HK-2 (cell line): Measurements from ENCODE around the gene GOSR2.

Experiments
- DNase-seq: peaks from one replicate; pipeline ENCODE4 v3.0.0-alpha.2; 2018; ENCODE audit not compliant: unreplicated experiment

The GOSR2 gene

DNA sequence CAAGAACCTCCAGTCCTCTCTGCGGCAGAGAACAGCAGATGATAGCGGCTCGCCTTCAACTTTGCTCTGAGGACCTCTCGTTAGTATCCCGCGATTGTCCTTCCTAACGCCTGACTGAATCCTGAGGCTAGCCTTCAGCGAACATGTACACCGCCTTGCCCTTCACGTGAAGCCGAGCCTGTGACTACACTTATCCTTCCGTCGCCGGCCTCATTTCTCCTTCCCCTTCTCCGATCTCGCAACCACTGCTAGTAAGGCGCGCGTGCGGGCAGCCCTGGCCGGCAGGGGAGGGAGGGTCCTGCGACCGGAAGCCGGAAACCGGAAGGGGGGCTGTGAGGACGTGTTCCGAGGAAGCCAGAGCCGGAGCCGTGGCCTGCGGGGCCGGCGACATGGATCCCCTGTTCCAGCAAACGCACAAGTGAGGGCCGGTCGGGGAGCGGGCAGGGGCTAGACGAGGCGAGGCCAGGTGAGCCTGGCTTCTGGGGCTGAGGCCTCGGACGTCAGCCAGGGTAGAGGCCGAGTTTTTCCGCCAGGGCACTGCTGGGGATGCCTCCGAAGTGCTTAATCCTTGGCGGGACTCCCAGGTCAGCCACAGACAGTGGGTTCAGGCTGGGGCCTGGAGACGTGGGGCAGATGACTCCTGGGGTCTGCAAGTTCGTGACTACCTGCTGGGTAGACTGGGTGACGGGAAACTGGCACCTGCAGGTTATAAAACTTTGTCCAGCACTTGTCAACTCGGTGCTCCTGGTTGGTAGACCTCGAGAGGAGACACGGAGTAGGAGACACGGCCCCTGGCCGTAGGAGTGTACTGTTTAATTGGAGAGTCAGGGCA lies at the start of gene GOSR2:
Gene GOSR2, plus strand, starts transcription at position 357 of the 832 bp plus-strand sequence. Its CDS starts 33 bp downstream, at position 390.
- DNase-seq: peak; percentile 93

GRCh38 chr17:46873941-46874645 lies 48.9 kb upstream of the GOSR2 start:
- DNase-seq: no peak

GRCh38 chr17:46874906-46875305 lies 48.1 kb upstream of the GOSR2 start:
- no peak for DNase-seq

DNA sequence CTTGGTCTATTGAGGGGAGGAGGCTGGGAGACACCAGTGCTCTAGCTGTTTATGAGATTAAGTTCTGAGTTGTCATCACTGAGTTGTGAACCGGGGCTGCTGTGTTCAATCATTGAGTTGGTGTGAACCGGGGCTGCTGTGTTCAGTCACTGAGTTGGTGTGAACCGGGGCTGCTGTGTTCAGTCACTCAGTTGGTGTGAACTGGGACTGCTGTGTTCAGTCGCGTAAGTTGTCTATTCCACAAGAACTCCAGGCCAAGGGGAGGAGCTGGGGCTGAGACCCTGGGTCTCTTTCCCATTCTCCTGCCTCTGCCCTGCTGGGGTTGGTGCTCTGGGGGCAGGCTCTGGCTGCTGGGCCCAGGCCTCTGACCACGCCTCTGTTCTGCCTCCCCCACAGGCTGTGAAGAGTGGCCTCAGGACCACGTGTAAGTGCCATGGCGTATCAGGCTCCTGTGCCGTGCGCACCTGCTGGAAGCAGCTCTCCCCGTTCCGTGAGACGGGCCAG lies 47.1 kb upstream of the GOSR2 start:
- DNase-seq: no peak

GRCh38 chr17:46876353-46876887 lies 46.5 kb upstream of the GOSR2 start:
- DNase-seq: no peak

- DNase-seq: no peak
Measured at GRCh38 chr17:46876926-46877325, 46.0 kb upstream of the GOSR2 start.

DNA sequence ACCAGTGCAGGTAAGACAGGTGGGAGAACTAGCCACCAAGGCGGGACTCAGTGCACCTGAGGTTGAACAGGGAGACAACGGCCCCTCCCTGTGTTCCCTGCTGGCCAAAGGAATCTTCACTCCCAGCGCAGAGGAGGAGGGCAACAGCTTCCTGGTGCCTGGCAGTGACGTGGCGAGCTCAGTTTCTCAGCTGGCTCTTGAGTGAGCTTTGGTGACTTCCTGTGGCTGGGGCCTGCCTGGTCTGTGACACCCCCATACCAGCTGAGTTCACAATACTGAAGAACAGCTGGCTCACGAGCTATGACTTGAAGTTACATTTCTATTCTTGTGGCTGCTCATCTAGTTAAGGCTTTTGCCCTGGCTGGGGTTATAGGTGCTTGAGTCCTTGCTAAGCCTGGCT lies 45.5 kb upstream of the GOSR2 start:
- DNase-seq: no peak

DNA sequence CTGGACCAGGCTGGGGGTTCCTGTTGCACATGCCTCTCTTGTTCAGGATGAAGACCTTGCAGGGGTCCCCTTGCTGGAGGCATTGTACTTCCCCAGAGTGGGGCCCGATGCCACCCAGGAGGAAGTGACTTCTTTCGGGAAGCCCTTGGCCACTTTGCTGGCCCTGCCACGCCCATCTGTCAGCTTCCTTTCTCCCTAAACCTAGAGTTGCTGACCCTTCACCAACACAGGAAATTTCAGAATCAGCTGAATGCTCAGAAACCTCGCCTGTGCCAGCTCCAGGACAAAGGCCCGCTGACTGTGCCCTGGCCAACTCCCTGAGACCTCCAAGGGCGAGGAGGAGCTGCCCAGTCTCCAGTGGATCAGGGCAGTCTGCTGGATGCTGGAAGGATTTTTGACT lies 44.9 kb upstream of the GOSR2 start:
- DNase-seq: no peak

DNA sequence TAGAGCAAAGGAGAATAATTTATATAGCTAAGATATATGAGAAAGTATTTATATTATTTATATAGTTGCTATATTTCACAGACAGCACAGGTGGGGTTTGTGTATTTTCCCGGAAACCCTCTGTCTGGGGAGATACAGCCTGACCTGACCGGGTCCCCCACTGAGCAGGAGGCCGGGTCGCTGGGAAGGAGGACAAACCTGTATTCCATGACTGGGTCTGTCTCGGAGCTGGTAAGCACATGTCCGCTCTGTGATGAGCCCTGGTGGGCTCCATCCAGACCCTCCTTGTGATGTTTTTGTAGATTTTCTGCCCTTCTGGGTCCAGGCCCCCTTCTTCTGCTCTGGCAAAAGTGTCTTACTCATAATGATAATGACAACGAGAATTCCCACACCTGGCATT lies 43.9 kb upstream of the GOSR2 start:
- no peak for DNase-seq

DNA sequence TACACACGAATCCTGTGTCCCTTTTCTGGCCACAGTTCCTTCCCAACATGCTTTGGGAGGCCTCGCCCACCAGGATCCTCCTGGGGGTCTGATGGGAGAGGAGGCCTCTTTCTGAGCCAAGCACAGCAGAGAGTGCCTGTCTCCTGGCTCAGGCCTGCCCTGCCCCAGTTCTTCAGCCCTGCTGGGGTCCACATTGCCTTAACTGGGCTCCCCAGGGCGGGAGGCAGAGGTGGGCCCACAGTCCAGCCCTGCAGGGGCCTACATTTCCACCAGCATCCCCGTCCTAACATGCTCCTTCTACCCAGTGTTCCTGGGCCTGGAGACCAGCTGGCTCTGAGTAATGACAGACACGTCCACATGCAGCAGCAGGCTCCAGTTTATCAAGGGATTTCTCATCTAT lies 41.9 kb upstream of the GOSR2 start:
- no peak for DNase-seq

- DNase-seq: no peak
Measured at GRCh38 chr17:46882666-46883065, 40.3 kb upstream of the GOSR2 start.

- DNase-seq: no peak
Measured at GRCh38 chr17:46883871-46884520, 39.0 kb upstream of the GOSR2 start.

- DNase-seq: no peak
Measured at GRCh38 chr17:46884552-46884951, 38.4 kb upstream of the GOSR2 start.

DNA sequence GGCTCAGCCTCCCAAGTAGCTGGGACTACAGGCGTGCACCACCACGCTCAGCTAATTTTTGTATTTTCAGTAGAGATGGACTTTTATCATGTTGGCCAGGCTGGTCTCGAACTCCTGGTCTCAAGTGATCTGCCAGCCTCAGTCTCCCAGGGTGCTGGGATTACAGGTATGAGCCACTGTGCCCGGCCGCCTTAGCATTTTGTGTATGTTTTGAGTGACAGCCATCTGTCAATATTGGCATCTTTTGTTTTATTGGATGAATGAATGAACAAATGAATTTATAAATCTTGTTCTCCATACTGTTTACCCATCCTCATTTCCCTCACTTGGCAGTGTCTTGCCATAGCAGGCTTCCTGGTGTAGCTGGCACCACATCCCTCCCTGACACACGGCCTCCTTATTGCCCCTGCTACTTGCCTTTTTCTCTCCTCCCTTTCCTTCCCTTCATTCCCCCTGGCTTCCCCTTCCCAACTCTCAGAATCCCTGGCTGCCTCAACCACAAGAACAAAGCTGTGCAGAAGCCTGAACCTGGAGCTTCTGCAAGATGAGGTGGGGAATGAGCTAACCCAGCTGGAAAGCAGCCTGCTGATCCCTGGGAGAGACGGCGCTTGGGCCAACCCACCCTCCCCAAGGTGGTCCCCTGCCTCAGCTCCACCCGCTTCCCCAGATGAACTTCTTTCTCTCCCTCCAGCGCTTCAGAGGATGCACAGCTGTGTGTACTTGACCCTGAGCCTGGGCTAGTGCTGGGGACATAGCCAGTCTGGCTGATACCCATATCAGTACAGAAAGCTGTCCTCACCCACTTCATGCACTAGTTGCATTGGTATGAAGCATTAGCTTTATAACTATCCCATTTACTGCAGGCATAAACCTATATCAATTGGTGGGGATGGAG lies 37.3 kb upstream of the GOSR2 start:
- no peak for DNase-seq

GRCh38 chr17:46886310-46886663 lies 36.7 kb upstream of the GOSR2 start:
- no peak for DNase-seq

DNA sequence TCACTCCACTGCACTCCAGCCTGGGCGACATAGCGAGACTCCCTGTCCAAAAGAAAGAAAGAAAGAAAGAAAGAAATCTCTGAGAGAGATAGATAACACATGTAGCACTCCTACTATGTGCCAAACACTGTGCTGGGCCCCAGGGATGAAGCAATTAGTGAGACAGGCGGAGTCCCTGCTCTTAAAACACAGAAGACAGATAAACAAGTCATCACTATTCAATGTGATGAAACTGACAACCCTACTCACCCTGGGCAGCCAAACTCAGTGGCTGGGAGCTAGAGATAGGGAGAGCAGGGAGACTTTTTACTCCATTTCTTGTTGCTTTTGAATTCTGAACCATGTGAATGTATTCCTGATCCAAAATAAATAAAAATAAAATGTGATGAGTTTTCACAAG lies 35.2 kb upstream of the GOSR2 start:
- DNase-seq: no peak

DNA sequence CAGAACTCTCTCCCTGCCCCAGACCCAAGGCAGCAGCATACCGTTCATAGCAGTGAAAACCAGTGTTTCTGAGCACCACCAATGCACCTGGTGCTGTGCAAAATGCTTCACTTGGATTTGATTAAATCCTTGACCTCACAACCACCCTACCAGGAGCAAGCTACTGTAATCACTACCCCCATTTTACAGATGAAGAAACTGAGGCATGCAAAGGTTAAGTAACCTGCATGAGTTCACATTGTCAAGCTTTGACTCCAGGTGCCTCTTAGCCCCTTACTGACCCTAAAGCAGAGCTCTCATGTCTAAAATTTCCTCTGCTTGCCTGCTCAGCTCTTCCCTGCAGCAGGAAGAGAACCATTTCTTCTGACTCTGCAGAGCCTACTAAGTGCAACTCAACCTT lies 34.2 kb upstream of the GOSR2 start:
- no peak for DNase-seq

GRCh38 chr17:46889519-46889918 lies 33.4 kb upstream of the GOSR2 start:
- DNase-seq: no peak

- no peak for DNase-seq
Measured at GRCh38 chr17:46889992-46890564, 32.9 kb upstream of the GOSR2 start.

- no peak for DNase-seq
Measured at GRCh38 chr17:46890638-46891037, 32.3 kb upstream of the GOSR2 start.

- DNase-seq: no peak
Measured at GRCh38 chr17:46892192-46892703, 30.7 kb upstream of the GOSR2 start.
